ENCODE data around the gene JCAD. TPM values are rescaled to one million over a fixed set of nuclear protein-coding genes. Genes with fewer than 3 reads are reported as not detected.
"Not testable (repeated sequence)": the region's sequence is repeated elsewhere in the genome, so short reads cannot be mapped to it uniquely, and the experiment has no call there.

Gene JCAD
- total RNA-seq: 0.44 and 0.78 TPM in 2 replicates

GRCh38 chr10:30059209-30060107, at the start of gene JCAD:
TSS of gene JCAD (minus strand) at chr10:30059586. CDS start at chr10:30047812, 11,774 bp downstream.
- intact Hi-C loops (cut with micrococcal nuclease): loop anchor here (1.0 kb wide), 1 partner anchor 32 kb away; no protein-coding TSS in a partner anchor

- intact Hi-C loops (cut with micrococcal nuclease): no loop called here
Measured at GRCh38 chr10:30106987-30107386, 47.6 kb upstream of the JCAD start.

GRCh38 chr10:30103595-30104320, 44.4 kb upstream of the JCAD start:
- intact Hi-C loops (cut with micrococcal nuclease): no loop called here

GRCh38 chr10:30099706-30100105, 40.3 kb upstream of the JCAD start:
- intact Hi-C loops (cut with micrococcal nuclease): not testable (repeated sequence)

- intact Hi-C loops (cut with micrococcal nuclease): no loop called here
Measured at GRCh38 chr10:30099101-30099500, 39.7 kb upstream of the JCAD start.

GRCh38 chr10:30098629-30099028, 39.2 kb upstream of the JCAD start:
- intact Hi-C loops (cut with micrococcal nuclease): no loop called here

GRCh38 chr10:30096564-30096963, 37.2 kb upstream of the JCAD start:
- intact Hi-C loops (cut with micrococcal nuclease): no loop called here

GRCh38 chr10:30095631-30096422, 36.4 kb upstream of the JCAD start:
- intact Hi-C loops (cut with micrococcal nuclease): no loop called here

GRCh38 chr10:30094601-30095000, 35.2 kb upstream of the JCAD start:
- intact Hi-C loops (cut with micrococcal nuclease): no loop called here

GRCh38 chr10:30093303-30093950, 34.0 kb upstream of the JCAD start:
- intact Hi-C loops (cut with micrococcal nuclease): no loop called here

GRCh38 chr10:30092151-30092790, 32.9 kb upstream of the JCAD start:
- intact Hi-C loops (cut with micrococcal nuclease): no loop called here

- intact Hi-C loops (cut with micrococcal nuclease): no loop called here
Measured at GRCh38 chr10:30091136-30091535, 31.8 kb upstream of the JCAD start.

- intact Hi-C loops (cut with micrococcal nuclease): no loop called here
Measured at GRCh38 chr10:30088178-30088577, 28.8 kb upstream of the JCAD start.

- intact Hi-C loops (cut with micrococcal nuclease): no loop called here
Measured at GRCh38 chr10:30083934-30084333, 24.5 kb upstream of the JCAD start.

GRCh38 chr10:30081182-30081581, 21.8 kb upstream of the JCAD start:
- intact Hi-C loops (cut with micrococcal nuclease): no loop called here

- intact Hi-C loops (cut with micrococcal nuclease): no loop called here
Measured at GRCh38 chr10:30080161-30080560, 20.8 kb upstream of the JCAD start.

- intact Hi-C loops (cut with micrococcal nuclease): no loop called here
Measured at GRCh38 chr10:30079408-30079807, 20.0 kb upstream of the JCAD start.

GRCh38 chr10:30075481-30075880, 16.1 kb upstream of the JCAD start:
- intact Hi-C loops (cut with micrococcal nuclease): no loop called here

GRCh38 chr10:30074933-30075332, 15.5 kb upstream of the JCAD start:
- intact Hi-C loops (cut with micrococcal nuclease): no loop called here

GRCh38 chr10:30074090-30074489, 14.7 kb upstream of the JCAD start:
- intact Hi-C loops (cut with micrococcal nuclease): no loop called here

- intact Hi-C loops (cut with micrococcal nuclease): no loop called here
Measured at GRCh38 chr10:30073767-30074060, 14.3 kb upstream of the JCAD start.

Data from T-helper 1 cell treated with Interleukin-12 subunit alpha and Interleukin-12 subunit beta and Interleukin-4 antibody, amounts not matched to agents 30 ng/mL and 1 ng/mL, for 36 hours (primary cell).